ENCODE measurements around the gene PTPN21.

DNA sequence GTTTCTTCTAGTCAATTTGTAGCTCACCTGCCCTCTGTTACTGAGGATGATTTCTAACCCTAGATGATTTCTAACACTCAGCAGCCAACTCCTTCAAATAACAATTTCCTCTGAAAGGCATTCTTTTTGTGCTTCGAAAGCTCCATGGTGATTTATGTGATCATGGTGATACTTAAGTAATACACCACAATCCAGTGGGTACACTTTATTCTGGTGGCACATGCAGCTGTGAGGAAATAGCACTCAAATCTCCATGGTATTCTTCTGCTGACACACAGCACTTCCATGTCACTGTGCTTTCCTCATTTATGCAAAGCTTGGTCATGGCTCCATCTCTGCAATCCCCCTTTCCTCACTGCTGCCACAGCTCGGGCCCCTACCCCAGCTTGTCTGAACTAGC is 73.7 kb downstream of the PTPN21 start:
- TF ChIP-seq, protein P1, sequence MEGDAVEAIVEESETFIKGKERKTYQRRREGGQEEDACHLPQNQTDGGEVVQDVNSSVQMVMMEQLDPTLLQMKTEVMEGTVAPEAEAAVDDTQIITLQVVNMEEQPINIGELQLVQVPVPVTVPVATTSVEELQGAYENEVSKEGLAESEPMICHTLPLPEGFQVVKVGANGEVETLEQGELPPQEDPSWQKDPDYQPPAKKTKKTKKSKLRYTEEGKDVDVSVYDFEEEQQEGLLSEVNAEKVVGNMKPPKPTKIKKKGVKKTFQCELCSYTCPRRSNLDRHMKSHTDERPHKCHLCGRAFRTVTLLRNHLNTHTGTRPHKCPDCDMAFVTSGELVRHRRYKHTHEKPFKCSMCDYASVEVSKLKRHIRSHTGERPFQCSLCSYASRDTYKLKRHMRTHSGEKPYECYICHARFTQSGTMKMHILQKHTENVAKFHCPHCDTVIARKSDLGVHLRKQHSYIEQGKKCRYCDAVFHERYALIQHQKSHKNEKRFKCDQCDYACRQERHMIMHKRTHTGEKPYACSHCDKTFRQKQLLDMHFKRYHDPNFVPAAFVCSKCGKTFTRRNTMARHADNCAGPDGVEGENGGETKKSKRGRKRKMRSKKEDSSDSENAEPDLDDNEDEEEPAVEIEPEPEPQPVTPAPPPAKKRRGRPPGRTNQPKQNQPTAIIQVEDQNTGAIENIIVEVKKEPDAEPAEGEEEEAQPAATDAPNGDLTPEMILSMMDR (IDR thresholded peaks at IDR 0.05; ENCODE audit: low read depth, low read length, missing input control), result no peak
- TF ChIP-seq FOXA1 (IDR thresholded peaks at IDR 0.05), result no peak
- TF ChIP-seq RAD21 (IDR thresholded peaks at IDR 0.05), result no peak
- TF ChIP-seq GABPA (IDR thresholded peaks at IDR 0.05 in 1 of 2, conservative IDR thresholded peaks at IDR 0.05 in 1 of 2), result no peak
- no peak for TF ChIP-seq NR2F2 (IDR thresholded peaks at IDR 0.05)
- TF ChIP-seq SP1 (IDR thresholded peaks at IDR 0.05), result no peak
- TF ChIP-seq YY1 (IDR thresholded peaks at IDR 0.05), result no peak
- TF ChIP-seq RXRA (IDR thresholded peaks at IDR 0.05), result no peak
- TF ChIP-seq HNF4G (IDR thresholded peaks at IDR 0.05), result no peak
- TF ChIP-seq, protein P2, sequence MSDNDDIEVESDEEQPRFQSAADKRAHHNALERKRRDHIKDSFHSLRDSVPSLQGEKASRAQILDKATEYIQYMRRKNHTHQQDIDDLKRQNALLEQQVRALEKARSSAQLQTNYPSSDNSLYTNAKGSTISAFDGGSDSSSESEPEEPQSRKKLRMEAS (IDR thresholded peaks at IDR 0.05), result no peak
- TF ChIP-seq TAF1 (conservative IDR thresholded peaks at IDR 0.05), result no peak
